Natural killer cell (primary cell): ENCODE data around the gene TBCB. TPM values are rescaled to one million over a fixed set of nuclear protein-coding genes. Genes with fewer than 3 reads are reported as not detected.

Experiments used
- ATAC-seq, 3 donors: fragments of 150-1000 bp in 2 of 3; fragments of 200-7000 bp in 1 of 3; cut with Tn5 transposase; 1 replicate in 1 of 3; 2 replicates in 2 of 3; pipeline ENCODE4 v1.10.0; 2021; ENCODE audit warnings: mild to moderate bottlenecking in 2 of 3, moderate library complexity in 2 of 3
- DNase-seq, 2 donors: peaks; one replicate each; pipeline versions ENCODE4 v3.0.0 to v3.0.0-alpha.2; 2013 to 2021; ENCODE audit warnings: mixed read lengths in 1 of 2
- H3K27ac ChIP-seq: one replicate; pipeline ENCODE4 v1.5.1; 2013; ENCODE audit warnings: mild to moderate bottlenecking, low read length
- H3K27me3 ChIP-seq: one replicate; pipeline ENCODE4 v1.6.1; 2013; ENCODE audit warnings: low read length; ENCODE audit not compliant: control insufficient read depth, insufficient read depth
- H3K36me3 ChIP-seq: one replicate; pipeline ENCODE4 v1.6.1; 2013; ENCODE audit warnings: low read length; ENCODE audit not compliant: control insufficient read depth, insufficient read depth
- H3K4me1 ChIP-seq: one replicate; pipeline ENCODE4 v1.6.1; 2013; ENCODE audit warnings: low read length; ENCODE audit not compliant: control insufficient read depth, insufficient read depth
- H3K4me3 ChIP-seq: one replicate; pipeline ENCODE4 v1.5.1; 2013; ENCODE audit warnings: low read length
- H3K9me3 ChIP-seq: one replicate; pipeline ENCODE4 v1.6.1; 2013; ENCODE audit warnings: low read length; ENCODE audit not compliant: control insufficient read depth, insufficient read depth
- H3K27ac Mint-ChIP-seq, 2 donors: one replicate each; pipeline ENCODE4 v1.8.0; 2022; ENCODE audit warnings: mild to moderate bottlenecking in 2 of 2, mixed read lengths in 2 of 2, moderate library complexity in 1 of 2
- H3K27me3 Mint-ChIP-seq, 2 donors: one replicate each; pipeline ENCODE4 v1.8.0; 2022; ENCODE audit warnings: low read depth in 2 of 2, mixed read lengths in 2 of 2
- H3K36me3 Mint-ChIP-seq: one replicate; pipeline ENCODE4 v1.8.0; 2022; ENCODE audit warnings: mixed read lengths
- H3K4me1 Mint-ChIP-seq, 2 donors: one replicate each; pipeline ENCODE4 v1.8.0; 2022; ENCODE audit warnings: mixed read lengths in 2 of 2
- H3K4me3 Mint-ChIP-seq: one replicate; pipeline ENCODE4 v1.8.0; 2022; ENCODE audit warnings: mild to moderate bottlenecking, moderate library complexity, mixed read lengths
- H3K9me3 Mint-ChIP-seq, 2 donors: one replicate each; pipeline ENCODE4 v1.8.0; 2022; ENCODE audit warnings: mixed read lengths in 2 of 2
- CTCF ChIP-seq: fragments of 200-600 bp; IDR thresholded peaks from one replicate; pipeline ENCODE4 v1.8.0; 2022; ENCODE audit warnings: antibody characterized with exemption
- WGBS: methylation state at CpG from one replicate; pipeline ENCODE4 v1.1.7; 2013; ENCODE audit warnings: missing lambda C conversion rate; ENCODE audit not compliant: insufficient coverage; 5-methylcytosine and 5-hydroxymethylcytosine counted together
- intact Hi-C: fragments of 100-400 bp; cut with micrococcal nuclease; formaldehyde crosslinking; loops from one replicate; pipeline ENCODE4 v1.14.2; 2022
- total RNA-seq, 4 donors: library from RNA; stranded (reverse); fragments of 120-200 nt in 1 of 4; gene quantifications; one replicate each; pipeline versions ENCODE4 v1.2.3 to v1.2.4, GENCODE V29; 2013 to 2022

TBCB gene
- total RNA-seq, 3 donors from 2014 or later (not counting 1 experiment from before 2014, with no cell fraction given), result 153 to 180 (median 175) TPM

- Histone ChIP-seq H3K4me3 (no peak overlapping the region), H3K36me3 (no peaks in the 10 kb centered on the region), H3K27me3 (no peaks in the 10 kb centered on the region), H3K4me1 (no peaks in the 10 kb centered on the region), H3K27ac (no peak overlapping the region), H3K9me3 (no peaks in the 10 kb centered on the region)
- H3K27me3 Mint-ChIP-seq, result no peaks in the 10 kb centered on the region
- H3K9me3 Mint-ChIP-seq, result no peaks in the 10 kb centered on the region
- H3K4me3 Mint-ChIP-seq, result no peak overlapping the region
- no peak for TF ChIP-seq CTCF
- H3K27ac Mint-ChIP-seq, result no peak overlapping the region
- WGBS, result 95% methylated on average over 10 of the region's 10 CpGs
- H3K4me1 Mint-ChIP-seq, result no peaks in the 10 kb centered on the region
- ATAC-seq (no peak), DNase-seq (no peak)
- intact Hi-C loops, result no loop called here
- no peaks in the 10 kb centered on the region for H3K36me3 Mint-ChIP-seq
Measured at GRCh38 chr19:36073121-36073876, 42.0 kb upstream of the TBCB start.

- no peaks in the 10 kb centered on the region for H3K4me1 Mint-ChIP-seq
- H3K27me3 Mint-ChIP-seq, result no peaks in the 10 kb centered on the region
- intact Hi-C loops, result loop anchor here (1.0 kb wide), 1 partner anchor 46 kb away; no protein-coding TSS in a partner anchor
- no peaks in the 10 kb centered on the region for H3K36me3 Mint-ChIP-seq
- DNase-seq (no peak), ATAC-seq (no peak)
- no peaks in the 10 kb centered on the region for H3K9me3 Mint-ChIP-seq
- H3K4me3 Mint-ChIP-seq, result no peak overlapping the region
- Histone ChIP-seq H3K27me3 (no peaks in the 10 kb centered on the region), H3K27ac (no peak overlapping the region), H3K4me3 (no peak overlapping the region), H3K9me3 (no peaks in the 10 kb centered on the region), H3K36me3 (peaks cover 3% of the 10 kb centered on the region), H3K4me1 (no peaks in the 10 kb centered on the region)
- no peak for TF ChIP-seq CTCF
- WGBS, result 82% methylated on average over 1 of the region's 3 CpGs
- H3K27ac Mint-ChIP-seq, result no peak overlapping the region
Measured at GRCh38 chr19:36079389-36079945, 35.8 kb upstream of the TBCB start.

GRCh38 chr19:36081385-36081784 lies 33.9 kb upstream of the TBCB start:
- Mint-ChIP-seq H3K4me1 (no peaks in the 10 kb centered on the region), H3K36me3 (no peaks in the 10 kb centered on the region), H3K27me3 (no peaks in the 10 kb centered on the region), H3K4me3 (no peak overlapping the region), H3K9me3 (no peaks in the 10 kb centered on the region), H3K27ac (no peak overlapping the region)
- peaks cover 3% of the 10 kb centered on the region for H3K36me3 ChIP-seq
- no peaks in the 10 kb centered on the region for H3K27me3 ChIP-seq
- intact Hi-C loops, result no loop called here
- no peak for ATAC-seq
- no peak for DNase-seq
- no peak overlapping the region for H3K27ac ChIP-seq
- TF ChIP-seq CTCF, result no peak
- no peaks in the 10 kb centered on the region for H3K4me1 ChIP-seq
- no peak overlapping the region for H3K4me3 ChIP-seq
- no peaks in the 10 kb centered on the region for H3K9me3 ChIP-seq
- 98% methylated on average over 3 of the region's 3 CpGs for WGBS
